Mucosa of descending colon (tissue), 3 donors: ENCODE measurements around the gene ATF7. TPM values are rescaled to one million over a fixed set of nuclear protein-coding genes. Genes with fewer than 3 reads are reported as not detected.

Experiments
- ATAC-seq: fragments of 200-7000 bp; cut with Tn5 transposase; one replicate; pipeline ENCODE4 v1.9.1; 2020; ENCODE audit warnings: mild to moderate bottlenecking, moderate library complexity
- DNase-seq, 3 donors: peaks; one replicate each; pipeline ENCODE4 v3.0.0-alpha.2; 2020
- H3K36me3 ChIP-seq: fragments of 200-600 bp; one replicate; pipeline ENCODE4 v1.8.0; 2021; ENCODE audit warnings: low read depth, mild to moderate bottlenecking
- H3K4me1 ChIP-seq: fragments of 200-600 bp; one replicate; pipeline ENCODE4 v1.8.0; 2021; ENCODE audit warnings: low read depth, mild to moderate bottlenecking
- H3K4me3 ChIP-seq: fragments of 200-600 bp; one replicate; pipeline ENCODE4 v1.8.0; 2021; ENCODE audit warnings: mild to moderate bottlenecking
- H3K9me3 ChIP-seq: fragments of 200-600 bp; one replicate; pipeline ENCODE4 v1.8.0; 2021; ENCODE audit warnings: mild to moderate bottlenecking
- intact Hi-C, 2 donors: fragments of 100-400 bp; cut with DNase I in 1 of 2; cut with micrococcal nuclease in 1 of 2; formaldehyde crosslinking; loops; one replicate each; pipeline versions ENCODE4 v1.11.0 to v1.11.1; 2022; cut with DNase I, micrococcal nuclease
- long read RNA-seq, 2 donors: library from polyadenylated mRNA; unstranded; transcript quantifications; one replicate each; pipeline ENCODE4 v2.0.0, GENCODE V29; 2019 to 2021
- total RNA-seq, 3 donors: library from RNA; stranded (reverse); fragmentation: NEBNext Ultra II Directional in 2 of 3; extraction: Animal tissue kit (Norgen Biotek cat#: 25700) in 2 of 3; gene quantifications; one replicate each; pipeline versions ENCODE4 v1.2.1 to v1.2.4, GENCODE V29; 2021 to 2023
- TF ChIP-seq, protein P1 (sequence below): fragments of 200-600 bp; IDR thresholded peaks from one replicate; pipeline ENCODE4 v1.8.0; 2022; ENCODE audit warnings: antibody characterized with exemption, mild to moderate bottlenecking
- donor health status: DM: no; HTN: no; CAD: no; lungs with moderate emphysema.
- donor health status: DM: no; HTN: no; CAD: no.
- donor health status: DM: no; HTN: yes; CAD: no.

Gene ATF7
- 10 to 100 TPM; 35.6 to 50.9 (median 42.8) TPM for total RNA-seq
- long read RNA-seq, donor 1, full-length matches to known transcripts, result 10 of 24 reads
- long read RNA-seq, donor 1, partial matches to known transcripts, result 2 of 24 reads
- long read RNA-seq, donor 1, other reads (novel, unspliced or antisense), result 12 of 24 reads
- long read RNA-seq, donor 2, transcript ATF7-212 (4 exons, 860 nt), result major isoform, 6 of 11 reads
- long read RNA-seq, donor 2, partial matches to known transcripts, result 2 of 11 reads
- long read RNA-seq, donor 2, other reads (novel, unspliced or antisense), result 2 of 11 reads

DNA sequence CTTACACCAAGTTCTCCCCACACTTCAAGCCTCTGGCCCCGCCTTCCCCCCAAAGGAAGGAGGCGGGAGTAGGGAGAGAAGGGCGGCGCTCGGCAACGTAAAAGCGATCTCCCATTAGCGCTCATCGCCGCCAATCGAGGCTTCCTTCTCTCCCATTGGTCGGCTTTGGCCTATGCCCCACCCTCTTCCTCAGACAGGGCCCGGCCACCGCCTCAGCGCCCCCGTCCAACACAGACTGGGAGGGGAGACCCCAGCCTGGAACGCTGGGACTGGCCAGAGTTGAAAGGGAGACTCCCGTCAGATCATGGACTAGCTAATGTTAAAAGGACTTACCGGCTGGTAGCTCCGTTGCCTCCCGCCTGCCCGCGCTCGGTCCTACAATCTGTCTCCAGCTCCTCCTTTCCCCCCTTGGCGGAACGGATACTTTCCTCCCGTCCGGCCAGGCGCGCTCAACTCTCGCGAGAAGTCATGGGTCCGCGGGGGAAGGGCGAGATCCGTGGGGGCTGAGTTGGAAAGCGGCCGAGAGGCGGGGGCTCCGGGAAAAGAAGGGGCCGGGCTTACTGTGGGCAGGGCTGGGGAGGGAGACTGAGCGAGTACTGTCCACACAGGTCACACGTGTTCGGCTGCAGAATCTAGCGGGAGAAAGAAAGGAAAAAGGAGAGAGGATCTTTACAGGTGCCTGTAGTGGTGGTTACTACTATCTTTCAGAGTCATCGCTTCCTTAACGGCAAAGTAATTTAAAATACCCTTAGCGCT lies at the start of gene ATF7:
Gene ATF7, minus strand, starts transcription at position 437 of the 756 bp plus-strand sequence. CDS start 25,382 bp downstream, outside the sequence.
- ATAC-seq (peak; percentile 96), DNase-seq (peak; percentile 98 to 100 (median 98))
- no peaks in the 10 kb centered on the region for H3K9me3 ChIP-seq
- H3K36me3 ChIP-seq, result no peaks in the 10 kb centered on the region
- peaks cover 19% of the 10 kb centered on the region for H3K4me1 ChIP-seq
- intact Hi-C loops, result no loop called here
- peak within 1 kb of the TSS; percentile 29 for H3K4me3 ChIP-seq
- TF ChIP-seq, protein P1, sequence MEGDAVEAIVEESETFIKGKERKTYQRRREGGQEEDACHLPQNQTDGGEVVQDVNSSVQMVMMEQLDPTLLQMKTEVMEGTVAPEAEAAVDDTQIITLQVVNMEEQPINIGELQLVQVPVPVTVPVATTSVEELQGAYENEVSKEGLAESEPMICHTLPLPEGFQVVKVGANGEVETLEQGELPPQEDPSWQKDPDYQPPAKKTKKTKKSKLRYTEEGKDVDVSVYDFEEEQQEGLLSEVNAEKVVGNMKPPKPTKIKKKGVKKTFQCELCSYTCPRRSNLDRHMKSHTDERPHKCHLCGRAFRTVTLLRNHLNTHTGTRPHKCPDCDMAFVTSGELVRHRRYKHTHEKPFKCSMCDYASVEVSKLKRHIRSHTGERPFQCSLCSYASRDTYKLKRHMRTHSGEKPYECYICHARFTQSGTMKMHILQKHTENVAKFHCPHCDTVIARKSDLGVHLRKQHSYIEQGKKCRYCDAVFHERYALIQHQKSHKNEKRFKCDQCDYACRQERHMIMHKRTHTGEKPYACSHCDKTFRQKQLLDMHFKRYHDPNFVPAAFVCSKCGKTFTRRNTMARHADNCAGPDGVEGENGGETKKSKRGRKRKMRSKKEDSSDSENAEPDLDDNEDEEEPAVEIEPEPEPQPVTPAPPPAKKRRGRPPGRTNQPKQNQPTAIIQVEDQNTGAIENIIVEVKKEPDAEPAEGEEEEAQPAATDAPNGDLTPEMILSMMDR, result no peak

- H3K36me3 ChIP-seq, result peaks cover 10% of the 10 kb centered on the region
- no peak for ATAC-seq
- intact Hi-C loops, result loop anchor here (10.0 kb wide), 2 partner anchors 120 to 130 kb away; no protein-coding TSS in a partner anchor
- H3K9me3 ChIP-seq, result no peaks in the 10 kb centered on the region
- DNase-seq, result peak in 1 of 3 donors; percentile 17
- H3K4me3 ChIP-seq, result peak overlapping the region; percentile 38
- H3K4me1 ChIP-seq, result peaks cover 19% of the 10 kb centered on the region
- TF ChIP-seq, protein P1, result no peak
These were observed 49.0 kb upstream of the ATF7 start for GRCh38 chr12:53674977-53675700.

GRCh38 chr12:53670971-53671370 lies 44.8 kb upstream of the ATF7 start:
- DNase-seq (no peak), ATAC-seq (no peak)
- no peak overlapping the region for H3K4me3 ChIP-seq
- peaks cover 10% of the 10 kb centered on the region for H3K36me3 ChIP-seq
- no peaks in the 10 kb centered on the region for H3K9me3 ChIP-seq
- peaks cover 11% of the 10 kb centered on the region for H3K4me1 ChIP-seq
- intact Hi-C loops, result loop anchor here (10.0 kb wide), 2 partner anchors 116 to 126 kb away; no protein-coding TSS in a partner anchor
- TF ChIP-seq, protein P1, result no peak

GRCh38 chr12:53670308-53670707 lies 44.1 kb upstream of the ATF7 start:
- ATAC-seq (no peak), DNase-seq (no peak)
- intact Hi-C loops, result loop anchor here (10.0 kb wide), 2 partner anchors 116 to 126 kb away; no protein-coding TSS in a partner anchor
- no peak overlapping the region for H3K4me3 ChIP-seq
- TF ChIP-seq, protein P1, result no peak
- peaks cover 11% of the 10 kb centered on the region for H3K4me1 ChIP-seq
- H3K36me3 ChIP-seq, result peaks cover 10% of the 10 kb centered on the region
- no peaks in the 10 kb centered on the region for H3K9me3 ChIP-seq

DNA sequence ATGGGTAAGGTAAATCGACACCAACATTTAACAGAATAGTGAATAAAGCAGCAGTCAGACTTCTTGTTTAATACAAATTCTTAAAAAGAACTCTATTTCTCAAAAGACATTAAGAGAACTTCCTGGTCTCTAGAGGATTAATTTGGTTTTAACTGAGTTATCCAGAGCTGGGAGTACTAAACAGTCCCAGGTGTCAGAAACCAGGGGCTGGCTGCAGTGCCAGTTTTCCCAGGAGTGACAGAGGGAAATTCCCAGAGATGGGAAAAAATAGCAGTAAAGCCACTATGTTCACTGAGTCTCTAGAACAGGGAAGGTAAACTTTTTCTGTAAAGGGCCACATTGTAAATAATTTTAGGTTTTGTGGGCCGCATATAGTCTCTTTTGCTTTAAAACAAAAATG lies 40.9 kb upstream of the ATF7 start:
- H3K36me3 ChIP-seq, result peaks cover 15% of the 10 kb centered on the region
- ATAC-seq, result no peak
- TF ChIP-seq, protein P1, result no peak
- peaks cover 4% of the 10 kb centered on the region for H3K4me1 ChIP-seq
- H3K9me3 ChIP-seq, result no peaks in the 10 kb centered on the region
- intact Hi-C loops, result no loop called here
- DNase-seq, result no peak
- no peak overlapping the region for H3K4me3 ChIP-seq
